HG02798 (cell line): ENCODE measurements around the gene SPRYD7.
"Not testable (repeated sequence)": the region's sequence is repeated elsewhere in the genome, so short reads cannot be mapped to it uniquely, and the experiment has no call there.

Source experiments
- ATAC-seq: cut with Tn5 transposase; IDR thresholded peaks from one replicate; pipeline ENCODE4 v1.9.1; 2021; ENCODE audit warnings: mild to moderate bottlenecking; ENCODE audit not compliant: unreplicated experiment, poor library complexity

SPRYD7 gene

GRCh38 chr13:49936075-49936967, at the start of gene SPRYD7:
SPRYD7 (minus strand) TSS chr13:49936340; CDS start chr13:49936235, 105 bp downstream.
- peak; percentile 99 for ATAC-seq

GRCh38 chr13:49985129-49985528, 49.0 kb upstream of the SPRYD7 start:
- no peak for ATAC-seq

- ATAC-seq: no peak
Measured at GRCh38 chr13:49980266-49980665, 44.1 kb upstream of the SPRYD7 start.

- ATAC-seq: no peak
Measured at GRCh38 chr13:49977992-49978391, 41.9 kb upstream of the SPRYD7 start.

- ATAC-seq: peak; percentile 73
Measured at GRCh38 chr13:49976314-49977258, 40.4 kb upstream of the SPRYD7 start.

- ATAC-seq: no peak
Measured at GRCh38 chr13:49975826-49976225, 39.7 kb upstream of the SPRYD7 start.

GRCh38 chr13:49972709-49973108, 36.6 kb upstream of the SPRYD7 start:
- no peak for ATAC-seq

GRCh38 chr13:49967456-49967855, 31.3 kb upstream of the SPRYD7 start:
- no peak for ATAC-seq

GRCh38 chr13:49958321-49958720, 22.2 kb upstream of the SPRYD7 start:
- ATAC-seq: no peak

GRCh38 chr13:49956131-49956530, 20.0 kb upstream of the SPRYD7 start:
- no peak for ATAC-seq

- no peak for ATAC-seq
Measured at GRCh38 chr13:49954674-49955455, 18.7 kb upstream of the SPRYD7 start.

GRCh38 chr13:49953560-49953959, 17.4 kb upstream of the SPRYD7 start:
- ATAC-seq: no peak

- ATAC-seq: no peak
Measured at GRCh38 chr13:49951754-49952535, 15.8 kb upstream of the SPRYD7 start.

- not testable (repeated sequence) for ATAC-seq
Measured at GRCh38 chr13:49948777-49949270, 12.7 kb upstream of the SPRYD7 start.

- ATAC-seq: no peak
Measured at GRCh38 chr13:49939321-49939720, 3.2 kb upstream of the SPRYD7 start.

GRCh38 chr13:49938921-49939320, 2.8 kb upstream of the SPRYD7 start:
- no peak for ATAC-seq

GRCh38 chr13:49938314-49938713, 2.2 kb upstream of the SPRYD7 start:
- no peak for ATAC-seq

- no peak for ATAC-seq
Measured at GRCh38 chr13:49936968-49937273, 781 bp upstream of the SPRYD7 start.
